Smooth muscle cell (in vitro differentiated cells): Measurements from ENCODE around the gene DDX41. TPM values are rescaled to one million over a fixed set of nuclear protein-coding genes. Genes with fewer than 3 reads are reported as not detected.
A peak's percentile ranks its signal among the peaks of the same experiment; 100 is the strongest.

Experiments used
- DNase-seq: peaks from one replicate; lab custom pipeline; 2025; ENCODE audit not compliant: unreplicated experiment; lab: John Stamatoyannopoulos, UW
- H2AFZ ChIP-seq: fragments of 200-600 bp; sonication (generic); 2 replicates; pipeline ENCODE4 v1.6.0; 2016; ENCODE audit warnings: antibody characterized with exemption, low read depth, mild to moderate bottlenecking
- H3F3A ChIP-seq: fragments of 200-600 bp; sonication (generic); 2 replicates; pipeline ENCODE4 v1.6.0; 2017; ENCODE audit warnings: antibody characterized with exemption, low read depth
- H3K27ac ChIP-seq: fragments of 200-600 bp; sonication (generic); 2 replicates; pipeline ENCODE4 v1.5.1; 2016; ENCODE audit warnings: low read depth, mild to moderate bottlenecking
- H3K27me3 ChIP-seq: fragments of 200-600 bp; sonication (generic); 2 replicates; pipeline ENCODE4 v1.6.1; 2016; ENCODE audit warnings: low read depth, mild to moderate bottlenecking
- H3K36me3 ChIP-seq: fragments of 200-600 bp; sonication (generic); 2 replicates; pipeline ENCODE4 v1.5.1; 2016; ENCODE audit warnings: low read depth
- H3K4me1 ChIP-seq: fragments of 200-600 bp; sonication (generic); 2 replicates; pipeline ENCODE4 v1.5.1; 2016; ENCODE audit warnings: low read depth
- H3K4me2 ChIP-seq: fragments of 200-600 bp; sonication (generic); 2 replicates; pipeline ENCODE4 v1.6.0; 2016; ENCODE audit warnings: mild to moderate bottlenecking
- H3K4me3 ChIP-seq: fragments of 200-600 bp; sonication (generic); 2 replicates; pipeline ENCODE4 v1.5.1; 2016; ENCODE audit warnings: mild to moderate bottlenecking
- H3K79me2 ChIP-seq: fragments of 200-600 bp; sonication (generic); 2 replicates; pipeline ENCODE4 v1.6.0; 2016; ENCODE audit warnings: low read depth, mild to moderate bottlenecking
- H3K9ac ChIP-seq: fragments of 200-600 bp; sonication (generic); 2 replicates; pipeline ENCODE4 v1.6.0; 2016; ENCODE audit warnings: low read depth
- H3K9me3 ChIP-seq: fragments of 200-600 bp; sonication (generic); replicated peaks from 2 replicates; pipeline ENCODE4 v1.5.1; 2016; ENCODE audit warnings: low read depth
- H4K20me1 ChIP-seq: fragments of 200-600 bp; sonication (generic); 2 replicates; pipeline ENCODE4 v1.6.0; 2016; ENCODE audit warnings: low read depth
- CTCF ChIP-seq: fragments of 200-600 bp; sonication (generic); IDR thresholded peaks from 2 replicates; pipeline ENCODE4 v1.5.1; 2017; ENCODE audit warnings: borderline replicate concordance, mild to moderate bottlenecking, antibody characterized with exemption; ENCODE audit not compliant: insufficient read depth, poor library complexity, severe bottlenecking
- WGBS: methylation state at CpG from one replicate; pipeline ENCODE4 v1.1.7; 2016; ENCODE audit warnings: low lambda C conversion rate; 5-methylcytosine and 5-hydroxymethylcytosine counted together
- polyA plus RNA-seq: library from polyadenylated mRNA; unstranded; fragments of >200 nt; fragmentation: Nextera tagmentation; extraction: Ambion mirVana; gene quantifications from 2 replicates; pipeline ENCODE4 v1.2.1, GENCODE V29; 2016
- total RNA-seq: library from RNA; depleted of rRNA; stranded (reverse); fragments of >200 nt; gene quantifications from 2 replicates; pipeline ENCODE4 v1.2.3, GENCODE V29; 2014

DDX41 gene
- total and polyA plus RNA-seq, 2 experiments from 2014 or later, result 72.5 to 90.0 TPM

DNA sequence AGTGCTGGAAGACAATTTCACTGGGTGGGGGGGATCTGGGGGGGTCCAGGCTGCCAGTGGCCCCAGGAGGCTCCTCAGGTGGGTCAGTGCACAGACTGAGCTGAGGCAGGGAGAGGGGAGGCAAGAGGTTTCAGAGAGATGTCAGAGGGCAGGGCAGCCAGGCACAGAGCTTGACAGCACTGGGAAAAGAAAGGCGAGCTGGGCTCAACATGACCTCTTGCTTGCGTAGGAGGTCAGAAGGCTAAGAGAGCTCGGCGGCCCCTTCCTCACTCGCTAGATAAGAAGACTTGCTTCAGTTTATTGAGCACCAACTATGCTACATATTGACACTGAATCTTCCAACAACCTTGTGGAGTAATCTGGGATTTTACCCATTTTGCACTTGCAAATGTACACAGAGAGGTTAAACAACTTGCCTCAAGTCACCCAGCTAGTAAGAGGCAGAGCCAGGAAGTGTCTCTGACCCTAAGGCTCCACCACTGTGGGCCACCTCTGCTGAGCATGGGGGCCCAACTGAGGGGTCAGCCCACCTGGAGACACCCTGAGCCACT, 22.9 kb downstream of the DDX41 start:
- Histone ChIP-seq H3K9ac (peak overlapping the region; percentile 69), H3K27me3 (no peaks in the 10 kb centered on the region), H3K36me3 (no peaks in the 10 kb centered on the region), H3K27ac (peak overlapping the region; percentile 96), H3K4me3 (peak overlapping the region; percentile 6), H3K4me2 (peak overlapping the region; percentile 99), H3K9me3 (no peaks in the 10 kb centered on the region), H4K20me1 (peaks cover 56% of the 10 kb centered on the region), H3F3A (peaks cover 32% of the 10 kb centered on the region), H2AFZ (no peak overlapping the region), H3K4me1 (peaks cover 34% of the 10 kb centered on the region), H3K79me2 (peaks cover 39% of the 10 kb centered on the region)
- no peak for TF ChIP-seq CTCF
- 56% methylated on average over 5 of the region's 5 CpGs for WGBS
- DNase-seq, result no peak

DNA sequence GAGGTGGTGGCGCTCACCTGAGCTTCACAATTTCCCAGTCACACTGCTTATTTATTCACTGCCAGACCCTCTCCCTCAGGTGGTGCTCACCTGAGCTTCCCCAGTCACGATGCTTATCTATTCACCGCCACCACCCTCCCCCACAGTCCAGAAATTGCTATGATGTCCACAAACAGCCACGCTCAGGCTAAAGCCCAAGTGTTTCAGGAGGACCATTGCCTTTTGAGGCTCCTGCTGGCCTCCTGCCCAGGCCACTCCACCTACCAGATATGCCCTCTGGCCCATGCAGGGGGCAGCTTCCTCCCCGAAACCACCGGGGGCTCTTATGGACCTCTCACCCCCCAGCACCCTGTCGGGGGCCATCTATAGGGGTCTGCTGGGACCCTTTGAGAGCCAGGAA, 23.9 kb downstream of the DDX41 start:
- Histone ChIP-seq H3F3A (peaks cover 32% of the 10 kb centered on the region), H3K9ac (peak overlapping the region; percentile 69), H3K27me3 (no peaks in the 10 kb centered on the region), H3K4me2 (peak overlapping the region; percentile 99), H3K79me2 (peaks cover 41% of the 10 kb centered on the region), H3K27ac (peak overlapping the region; percentile 96), H2AFZ (no peak overlapping the region), H3K36me3 (no peaks in the 10 kb centered on the region), H3K4me1 (peaks cover 34% of the 10 kb centered on the region), H3K4me3 (no peak overlapping the region), H3K9me3 (no peaks in the 10 kb centered on the region), H4K20me1 (peaks cover 66% of the 10 kb centered on the region)
- whole genome bisulfite sequencing, result 89% methylated on average over 7 of the region's 7 CpGs
- DNase-seq, result no peak
- TF ChIP-seq CTCF, result no peak

- WGBS, result 89% methylated on average over 49 of the region's 54 CpGs
- H3K4me2 ChIP-seq, result peak overlapping the region; percentile 99
- no peaks in the 10 kb centered on the region for H3K27me3 ChIP-seq
- H3K4me3 ChIP-seq, result no peak overlapping the region
- peak overlapping the region; percentile 96 for H3K27ac ChIP-seq
- no peak for DNase-seq
- H3F3A ChIP-seq, result peaks cover 38% of the 10 kb centered on the region
- H3K4me1 ChIP-seq, result peaks cover 34% of the 10 kb centered on the region
- peaks cover 46% of the 10 kb centered on the region for H3K79me2 ChIP-seq
- no peaks in the 10 kb centered on the region for H3K36me3 ChIP-seq
- H2AFZ ChIP-seq, result no peak overlapping the region
- no peaks in the 10 kb centered on the region for H3K9me3 ChIP-seq
- H4K20me1 ChIP-seq, result peaks cover 73% of the 10 kb centered on the region
- TF ChIP-seq CTCF, result no peak
- no peak overlapping the region for H3K9ac ChIP-seq
Observed at GRCh38 chr5:177491983-177492746, 24.6 kb downstream of the DDX41 start.

DNA sequence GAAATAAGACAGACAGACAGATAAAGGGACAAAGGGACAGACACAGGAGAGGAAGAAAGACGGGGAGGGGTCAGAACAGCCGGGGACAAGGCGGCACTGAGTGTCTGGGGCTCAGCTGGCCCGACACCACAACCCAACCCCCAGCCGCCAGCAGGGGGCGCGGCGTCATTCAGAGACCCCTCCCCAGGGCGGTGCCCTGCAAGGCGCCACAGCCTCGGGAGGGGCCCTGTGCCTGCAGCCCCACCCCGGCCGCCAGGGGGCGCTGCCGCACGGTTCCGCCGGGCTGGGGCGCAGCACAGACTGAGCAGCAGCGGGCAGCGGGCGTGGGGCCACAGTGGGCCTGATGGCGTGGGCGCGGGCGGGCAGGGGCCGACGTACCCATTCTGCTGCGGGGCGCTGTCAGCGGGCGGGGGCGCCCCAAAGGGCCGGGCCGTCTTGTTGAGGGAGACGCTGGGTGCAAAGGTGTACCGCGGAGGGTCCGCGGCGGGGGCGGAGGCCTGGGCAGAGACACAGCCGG, 25.3 kb downstream of the DDX41 start:
- TF ChIP-seq CTCF, result peak; percentile 99
- no peak overlapping the region for H3K4me2 ChIP-seq
- no peak overlapping the region for H3K4me3 ChIP-seq
- peaks cover 40% of the 10 kb centered on the region for H3F3A ChIP-seq
- WGBS, result 50% methylated on average over 41 of the region's 43 CpGs
- H2AFZ ChIP-seq, result no peak overlapping the region
- peaks cover 34% of the 10 kb centered on the region for H3K4me1 ChIP-seq
- DNase-seq, result peak; percentile 19
- no peak overlapping the region for H3K9ac ChIP-seq
- H3K9me3 ChIP-seq, result no peaks in the 10 kb centered on the region
- peaks cover 48% of the 10 kb centered on the region for H3K79me2 ChIP-seq
- H3K27me3 ChIP-seq, result no peaks in the 10 kb centered on the region
- H3K36me3 ChIP-seq, result no peaks in the 10 kb centered on the region
- peaks cover 80% of the 10 kb centered on the region for H4K20me1 ChIP-seq
- H3K27ac ChIP-seq, result peak overlapping the region; percentile 38
